Right ventricle myocardium superior (tissue), 1 donor: ENCODE measurements around the gene TAF1D. TPM values are rescaled to one million over a fixed set of nuclear protein-coding genes. Genes with fewer than 3 reads are reported as not detected.

ENCODE experiments used
- ATAC-seq: fragments of 200-7000 bp; cut with Tn5 transposase; one replicate; pipeline ENCODE4 v1.9.1; 2020; ENCODE audit warnings: mild to moderate bottlenecking; ENCODE audit not compliant: poor library complexity
- DNase-seq: peaks from one replicate; pipeline ENCODE4 v3.0.0-alpha.2; 2020
- intact Hi-C: fragments of 100-400 bp; cut with DNase I; formaldehyde crosslinking; loops from one replicate; pipeline ENCODE4 v1.11.2; 2022
- total RNA-seq: library from RNA; stranded (reverse); fragmentation: NEBNext Ultra II Directional; extraction: Animal tissue kit (Norgen Biotek cat#: 25700); gene quantifications from one replicate; pipeline ENCODE4 v1.2.1, GENCODE V29; 2021
- donor health status: DM: no; HTN: yes; CAD: no; lungs with severe emphysema.

TAF1D gene
- total RNA-seq, 1 donor from 2014 or later = 28.2 TPM

DNA sequence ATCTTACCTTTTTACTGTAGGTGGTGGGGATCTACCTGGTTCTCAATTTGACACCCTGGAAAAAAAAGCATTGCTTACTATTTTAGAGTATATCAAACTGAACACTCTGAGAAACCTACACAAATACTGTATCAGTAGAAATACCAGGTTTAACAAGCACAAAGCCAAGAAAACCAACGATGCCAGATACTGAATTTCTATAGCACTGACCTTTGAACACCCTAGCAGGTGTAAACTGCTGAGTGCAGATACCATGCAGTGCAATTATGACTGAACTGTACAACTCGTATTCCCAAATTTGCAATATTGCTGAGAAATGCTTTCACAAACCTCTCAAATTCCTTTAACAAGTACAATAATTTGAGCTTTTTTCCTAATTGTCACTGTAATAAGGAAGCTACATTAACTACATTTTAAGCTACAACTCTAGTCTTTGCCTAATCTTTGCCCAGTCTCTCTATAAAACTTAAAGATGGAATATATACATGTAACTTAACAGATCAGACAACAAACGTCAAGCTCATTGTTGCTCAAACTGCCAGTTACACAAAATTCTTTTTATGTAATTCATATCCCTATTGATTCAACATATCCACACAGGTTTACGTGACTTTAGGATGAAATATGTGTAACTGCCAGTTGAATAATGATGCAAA lies 8.9 kb downstream of the TAF1D start:
- ATAC-seq (no peak), DNase-seq (no peak)
- intact Hi-C loops = loop anchor here (10.0 kb wide), 1 partner anchor 48 kb away; no protein-coding TSS in a partner anchor

DNA sequence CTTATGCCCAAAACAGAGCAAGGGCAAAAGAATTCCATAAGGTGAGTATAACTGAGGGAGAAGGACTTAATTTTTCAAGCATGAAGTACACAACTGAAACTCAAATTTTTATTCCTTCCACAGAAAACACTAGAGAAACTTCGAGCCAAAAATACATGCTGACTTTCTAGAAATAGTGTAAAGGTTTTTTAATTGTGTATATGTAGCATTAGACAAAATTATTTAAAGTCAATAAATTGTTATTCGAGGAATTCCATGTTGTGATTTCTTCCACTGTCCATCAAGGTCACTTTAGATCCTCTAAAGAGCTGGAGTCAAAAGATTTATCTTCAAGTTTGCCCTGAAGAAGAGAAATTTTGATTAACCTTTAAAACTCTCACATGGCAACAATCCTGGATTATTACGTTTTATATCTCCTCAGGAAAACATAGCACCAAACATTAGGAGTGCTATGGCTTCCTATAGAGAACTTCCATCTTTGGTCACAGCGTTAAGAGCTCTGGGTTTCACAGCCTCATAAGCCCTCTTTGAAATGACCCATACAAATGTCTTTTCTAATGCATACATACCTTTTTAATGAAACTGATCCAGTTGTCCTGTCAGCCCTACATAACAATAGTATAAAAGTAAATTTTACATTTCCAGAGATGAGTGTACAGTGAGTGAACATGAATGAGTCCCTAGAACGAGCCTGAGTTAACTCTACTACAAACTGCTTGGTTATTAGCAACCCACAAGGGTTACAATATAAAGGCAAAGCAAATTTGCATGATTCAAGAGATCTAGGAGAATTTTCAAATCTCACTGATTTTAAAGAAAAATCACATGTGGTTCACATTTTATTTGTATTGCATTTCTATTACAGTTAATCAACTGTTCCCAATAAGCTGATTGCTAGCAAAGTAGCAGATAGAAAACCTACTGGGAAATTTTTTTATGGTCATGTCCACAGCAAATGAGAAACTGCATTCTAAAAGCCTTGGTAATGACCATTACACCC lies 10.9 kb downstream of the TAF1D start:
- no peak for ATAC-seq
- no peak for DNase-seq
- intact Hi-C loops = loop anchor here (10.0 kb wide), 1 partner anchor 46 kb away; no protein-coding TSS in a partner anchor

DNA sequence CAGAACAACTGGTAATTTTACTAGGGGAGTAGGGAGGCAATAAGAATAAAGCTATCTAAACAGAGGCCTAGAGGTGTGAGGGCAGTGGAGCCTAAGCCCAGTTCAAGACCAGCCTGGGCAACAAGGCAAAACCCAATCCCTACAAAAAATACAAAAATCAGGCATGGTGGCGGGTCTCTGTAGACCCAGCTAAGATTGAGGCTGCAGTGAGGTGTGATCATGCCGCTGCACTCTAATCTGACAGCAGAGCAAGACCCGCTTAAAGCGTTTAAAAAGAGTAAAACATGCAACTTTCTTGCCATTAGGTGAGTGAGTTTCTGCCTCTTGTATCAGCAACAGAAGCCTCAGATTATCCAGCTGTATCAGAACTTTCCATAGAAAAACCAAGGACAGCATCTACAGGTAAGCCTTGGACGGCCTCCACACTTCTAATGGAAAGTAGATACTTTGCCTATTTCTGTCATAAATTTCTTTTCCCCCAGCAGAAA lies 12.1 kb downstream of the TAF1D start:
- ATAC-seq (peak; percentile 27), DNase-seq (no peak)
- intact Hi-C loops = no loop called here

DNA sequence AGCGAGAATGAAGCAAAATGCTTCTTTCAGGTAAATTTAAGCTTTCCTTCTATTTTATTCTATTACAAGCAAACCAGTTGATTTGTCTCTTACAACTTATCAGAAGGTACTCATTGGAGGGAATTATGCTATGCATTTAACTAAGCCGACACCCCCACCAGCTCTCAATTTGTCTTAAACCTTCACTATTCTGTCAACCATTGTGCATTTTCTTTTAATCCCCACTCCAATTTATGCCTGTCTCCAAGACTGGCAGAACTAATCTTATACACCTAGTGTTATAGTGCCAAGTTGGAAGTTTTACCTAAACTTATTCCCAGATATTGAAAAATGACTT lies 12.5 kb downstream of the TAF1D start:
- intact Hi-C loops = no loop called here
- ATAC-seq = no peak
- DNase-seq = no peak

DNA sequence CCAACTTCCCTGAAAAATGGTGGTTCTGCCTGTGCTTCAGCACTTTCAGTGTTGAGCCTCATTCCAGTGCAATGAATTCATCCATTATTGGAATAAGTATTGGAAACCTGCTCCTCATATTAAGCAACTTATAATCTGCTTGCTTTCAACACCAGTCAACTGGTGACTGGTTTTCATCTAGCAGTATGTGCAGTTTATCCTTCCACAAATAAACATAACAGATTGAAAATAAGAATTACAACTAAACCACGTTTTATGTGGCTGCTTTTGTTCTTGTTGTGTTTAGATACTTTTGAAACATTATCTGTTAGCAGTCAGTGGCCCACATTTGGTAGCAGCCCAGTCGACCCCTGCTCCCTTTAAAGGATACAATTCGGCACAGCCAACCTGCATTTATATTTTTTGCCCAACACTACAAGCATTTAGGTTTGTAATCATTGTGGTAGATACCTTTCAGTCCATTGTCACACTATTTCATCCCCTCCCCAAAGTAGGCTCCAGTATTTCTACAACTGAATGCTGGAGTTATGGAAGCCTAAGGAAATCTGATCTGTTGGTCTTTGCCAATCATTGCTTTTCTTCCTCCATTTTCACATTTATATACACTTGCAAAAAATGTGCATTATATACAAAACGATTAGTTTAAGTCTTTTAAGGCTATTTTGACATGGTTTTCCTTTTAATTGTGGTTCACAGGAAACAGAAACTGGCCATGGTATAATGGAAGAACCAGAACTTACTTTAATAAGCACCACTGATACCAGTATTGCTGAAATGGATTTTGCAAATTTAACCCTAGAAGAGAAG lies 13.1 kb downstream of the TAF1D start:
- no peak for DNase-seq
- intact Hi-C loops = no loop called here
- no peak for ATAC-seq

DNA sequence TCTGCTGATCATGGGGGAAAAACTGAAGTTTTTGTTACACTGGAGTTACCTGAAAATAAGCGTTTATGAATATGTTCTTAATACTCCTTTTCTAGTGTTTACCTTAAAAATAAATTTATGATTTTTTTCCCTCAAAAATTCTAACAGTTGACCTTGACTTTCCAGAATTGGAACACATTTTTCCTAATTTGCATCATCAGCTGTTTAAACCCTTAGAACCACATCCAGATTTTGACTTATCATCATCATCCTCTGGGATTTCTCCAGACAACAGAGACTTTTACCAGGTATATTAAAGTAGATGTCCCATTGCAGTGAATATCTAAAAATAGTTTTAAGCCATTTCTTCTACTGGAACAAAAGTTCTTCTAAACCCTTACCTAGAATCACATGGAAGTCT lies 17.2 kb downstream of the TAF1D start:
- intact Hi-C loops = no loop called here
- no peak for DNase-seq

DNA sequence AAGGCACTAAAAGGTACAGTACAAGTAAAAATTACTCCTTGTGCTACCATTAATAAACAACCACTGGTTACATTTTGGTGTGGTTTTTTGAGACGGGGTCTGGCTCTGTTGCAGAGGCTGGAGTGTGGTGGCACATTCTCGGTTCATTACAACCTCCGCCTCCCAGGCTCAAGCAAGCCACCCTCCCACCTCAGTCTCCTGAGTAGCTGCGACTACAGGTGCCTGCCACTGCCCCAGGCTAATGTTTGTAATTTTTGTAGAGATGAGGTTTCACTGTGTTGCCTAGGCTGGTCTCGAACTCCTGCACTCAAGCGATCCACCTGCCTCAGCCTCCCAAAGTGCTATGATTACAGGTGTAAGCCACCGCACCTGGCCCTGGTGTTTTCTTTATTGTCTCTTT lies 20.8 kb downstream of the TAF1D start:
- ATAC-seq (no peak), DNase-seq (no peak)
- intact Hi-C loops = no loop called here

More for the DNA sequence above, 17.2 kb downstream of the TAF1D start:
- no peak for ATAC-seq

DNA sequence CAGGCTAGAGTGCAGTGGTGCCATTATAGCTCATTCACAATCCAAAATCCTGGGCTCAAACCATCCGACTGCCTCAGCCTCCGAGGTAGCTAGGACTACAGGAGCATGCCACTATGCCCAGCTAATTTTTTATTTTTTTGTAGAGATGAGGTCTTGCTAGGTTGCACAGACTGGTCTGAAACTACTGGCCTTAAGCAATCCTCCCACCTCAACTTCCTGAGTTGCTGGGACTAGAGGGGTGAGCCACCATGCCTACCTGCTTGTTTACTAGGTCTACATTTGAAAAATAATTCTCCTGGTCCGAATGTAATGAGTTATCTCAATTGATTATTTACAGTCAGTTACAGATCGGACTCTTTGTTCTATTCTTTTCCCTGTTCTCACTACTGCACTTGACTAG lies 22.0 kb downstream of the TAF1D start:
- intact Hi-C loops = no loop called here
- DNase-seq = no peak
- ATAC-seq = no peak

DNA sequence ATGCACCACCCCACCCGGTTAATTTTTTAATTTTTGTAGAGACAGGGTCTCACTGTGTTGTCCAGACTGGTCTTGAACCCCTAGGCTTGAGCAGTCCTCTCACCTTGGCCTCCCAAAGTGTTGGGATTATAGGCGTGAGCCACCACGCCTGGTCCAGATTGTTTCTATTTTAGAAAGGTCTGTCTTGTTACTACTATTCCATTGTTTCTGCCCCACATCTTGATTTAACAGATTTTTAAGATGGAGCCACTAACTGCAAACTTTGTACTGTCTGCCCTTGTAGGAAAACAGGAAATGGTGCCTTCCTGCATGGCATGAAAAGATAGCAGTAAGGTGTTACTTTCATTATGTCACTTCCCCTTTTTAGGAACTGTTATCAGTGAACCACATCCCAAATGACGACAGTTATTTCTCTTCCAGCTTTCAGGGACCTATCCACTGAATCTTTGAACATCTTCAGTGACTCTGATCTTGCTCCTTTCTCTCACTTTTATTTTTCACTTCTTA lies 23.2 kb downstream of the TAF1D start:
- ATAC-seq = no peak
- intact Hi-C loops = no loop called here
- DNase-seq = no peak

DNA sequence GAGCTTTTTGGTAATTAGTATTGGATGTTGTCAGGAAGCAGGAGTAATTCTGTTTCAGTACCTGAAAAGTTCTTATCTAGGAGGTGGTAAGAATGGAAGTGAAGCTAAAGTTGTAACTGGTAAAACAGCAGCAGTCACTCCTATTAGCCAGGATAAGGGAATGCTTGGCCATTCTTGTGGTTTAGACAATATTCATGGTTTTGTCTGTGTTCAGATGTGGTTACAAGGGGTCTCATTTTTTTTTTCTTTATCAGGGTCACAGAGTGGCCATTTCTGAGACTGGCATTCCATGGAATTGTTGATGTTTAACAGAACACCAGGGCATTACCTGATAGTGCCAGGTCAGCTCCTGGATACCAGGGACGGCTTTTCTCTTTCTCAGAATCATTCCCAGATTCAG lies 23.8 kb downstream of the TAF1D start:
- ATAC-seq (no peak), DNase-seq (no peak)
- intact Hi-C loops = no loop called here

DNA sequence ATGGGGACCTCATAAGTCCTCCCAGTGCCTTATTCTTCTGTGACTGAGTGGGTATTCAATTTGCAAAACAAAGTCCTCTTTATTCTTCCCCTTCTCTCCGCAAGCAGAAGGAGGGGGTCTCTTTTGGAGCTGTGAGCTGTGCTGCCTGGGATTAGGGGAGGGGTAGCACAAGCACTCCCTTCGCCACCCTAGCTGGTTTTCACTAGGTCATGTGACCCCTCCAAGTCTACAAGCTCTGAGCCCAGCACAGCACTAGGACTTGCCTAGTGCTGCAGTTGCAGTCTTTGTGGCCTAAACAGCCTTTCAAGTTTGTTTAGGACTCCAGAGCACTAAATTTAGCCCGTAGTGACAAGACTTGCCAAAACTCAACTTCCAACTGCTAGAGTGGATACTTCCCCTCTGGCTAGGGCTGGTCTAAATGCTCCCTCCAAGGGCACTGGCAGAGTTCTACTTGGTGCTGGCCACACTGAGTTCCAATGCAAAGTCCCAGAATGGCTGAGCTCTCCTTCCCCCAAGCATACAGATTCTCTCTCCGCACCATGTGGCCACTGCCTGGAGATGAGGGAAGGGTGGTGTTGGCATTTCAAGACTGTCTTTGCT lies 25.4 kb downstream of the TAF1D start:
- DNase-seq (no peak), ATAC-seq (peak; percentile 85)
- intact Hi-C loops = no loop called here

DNA sequence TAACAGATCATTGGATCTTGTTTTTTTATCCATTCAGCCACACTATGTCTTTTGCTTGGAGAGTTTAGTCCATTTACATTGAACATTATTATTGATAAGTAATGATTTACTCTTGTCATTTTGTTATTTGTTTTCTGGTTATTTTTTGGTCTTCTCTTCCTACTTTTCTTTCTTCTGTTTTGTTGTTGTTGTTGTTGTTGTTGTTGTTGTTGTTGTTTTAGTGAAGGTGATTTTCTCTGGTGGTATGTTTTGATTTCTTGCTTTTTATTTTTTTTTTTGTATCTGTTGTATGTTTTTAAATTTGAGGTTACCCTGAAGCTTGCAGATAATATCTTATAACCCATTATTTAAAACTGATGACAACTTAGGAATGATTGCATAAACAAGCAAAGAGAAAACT lies 28.6 kb downstream of the TAF1D start:
- intact Hi-C loops = no loop called here
- no peak for DNase-seq
- ATAC-seq = no peak

DNA sequence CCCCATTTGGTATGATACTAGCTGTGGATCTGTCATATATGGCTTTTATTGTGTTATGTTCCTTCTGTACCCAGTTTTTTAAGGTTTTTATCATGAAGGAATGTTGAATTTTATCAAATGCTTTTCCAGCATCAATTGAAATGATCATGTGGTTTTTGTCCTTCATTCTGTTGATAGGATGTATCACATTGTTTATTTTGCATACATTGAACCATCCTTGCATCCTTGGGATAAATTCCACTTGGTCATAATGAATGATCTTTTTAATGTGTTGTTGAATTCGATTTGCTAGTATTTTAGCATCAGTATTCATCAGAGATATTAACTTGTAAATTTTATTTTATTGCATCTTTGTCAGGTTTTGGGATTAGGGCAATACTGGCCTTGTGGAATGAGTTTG lies 31.1 kb downstream of the TAF1D start:
- intact Hi-C loops = no loop called here
- no peak for DNase-seq
- no peak for ATAC-seq

DNA sequence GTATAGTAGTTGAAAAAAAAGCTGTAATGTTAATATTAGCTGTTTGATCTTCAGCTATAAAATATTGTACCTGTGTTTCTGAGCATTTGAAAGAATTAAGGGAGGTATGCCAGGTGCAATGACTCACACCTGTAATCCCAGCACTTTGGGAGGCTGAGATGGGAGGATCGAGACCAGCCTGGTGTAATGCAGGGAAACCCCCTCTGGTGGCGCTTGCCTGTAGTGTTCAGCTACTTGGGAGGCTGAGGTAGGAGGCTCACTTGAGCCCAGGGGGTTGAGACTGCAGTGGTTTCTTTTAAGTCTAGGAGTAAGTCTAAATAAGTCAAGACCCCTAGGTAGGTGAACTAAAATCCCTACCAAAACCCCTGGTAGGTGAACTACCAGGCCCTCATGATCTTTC lies 37.1 kb downstream of the TAF1D start:
- intact Hi-C loops = no loop called here
- no peak for ATAC-seq
- no peak for DNase-seq

DNA sequence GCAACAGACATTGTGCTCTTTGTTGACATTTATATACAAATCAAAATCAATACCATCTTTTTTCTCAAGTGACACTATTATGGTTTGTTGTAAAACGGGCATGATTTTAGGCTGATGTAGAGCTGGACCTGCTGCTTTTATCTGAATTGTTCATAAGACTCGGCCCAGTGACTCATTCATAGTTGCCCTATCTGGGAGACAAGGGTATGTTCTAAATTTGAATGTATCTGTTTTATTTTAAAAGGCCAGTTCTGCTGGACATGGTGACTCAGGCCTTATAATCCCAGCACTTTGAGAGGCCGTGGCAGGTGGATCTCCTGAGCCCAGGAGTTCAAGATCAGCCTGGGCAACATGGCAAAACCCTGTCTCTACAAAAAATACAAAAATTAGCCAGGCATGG lies 40.5 kb downstream of the TAF1D start:
- intact Hi-C loops = no loop called here
- ATAC-seq = no peak
- DNase-seq = no peak

DNA sequence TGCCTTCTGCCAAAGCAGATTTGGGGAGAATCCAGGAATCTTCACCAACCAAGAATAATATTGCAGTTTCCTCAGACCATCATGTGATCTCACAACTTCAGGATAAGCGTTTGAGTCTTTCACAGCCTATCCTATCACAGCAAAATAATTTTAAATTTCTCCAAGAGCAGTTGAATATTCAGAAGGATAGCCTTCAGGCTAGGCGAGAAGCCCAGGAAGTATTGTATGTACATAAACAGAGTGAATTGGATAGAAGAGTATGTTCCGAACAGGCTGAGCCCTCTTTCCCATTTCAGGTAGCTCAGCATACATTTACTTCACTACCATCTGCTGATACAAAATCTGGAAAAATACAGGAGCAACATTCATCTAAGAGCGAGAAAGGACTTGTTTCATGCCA lies 43.7 kb downstream of the TAF1D start:
- ATAC-seq (no peak), DNase-seq (no peak)
- intact Hi-C loops = no loop called here

DNA sequence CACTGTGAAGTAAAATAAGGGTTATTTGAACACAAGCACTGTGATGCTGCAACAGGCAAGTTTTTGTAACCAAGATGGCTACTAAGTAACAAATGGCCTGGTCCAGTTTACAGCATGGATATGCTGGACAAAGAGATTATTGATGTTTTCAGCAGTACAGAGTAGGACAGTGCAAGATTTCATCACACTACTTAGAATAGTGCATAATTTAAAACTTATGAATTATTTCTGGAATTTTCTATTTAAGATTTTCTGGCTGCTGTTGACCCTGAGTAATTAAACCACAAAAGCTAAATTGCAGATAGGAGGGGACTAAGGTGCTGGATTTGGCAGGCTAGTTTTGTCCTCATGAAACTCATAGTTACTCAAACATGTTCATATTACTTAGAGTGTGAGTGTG lies 46.7 kb downstream of the TAF1D start:
- DNase-seq = no peak
- no peak for ATAC-seq
- intact Hi-C loops = no loop called here

DNA sequence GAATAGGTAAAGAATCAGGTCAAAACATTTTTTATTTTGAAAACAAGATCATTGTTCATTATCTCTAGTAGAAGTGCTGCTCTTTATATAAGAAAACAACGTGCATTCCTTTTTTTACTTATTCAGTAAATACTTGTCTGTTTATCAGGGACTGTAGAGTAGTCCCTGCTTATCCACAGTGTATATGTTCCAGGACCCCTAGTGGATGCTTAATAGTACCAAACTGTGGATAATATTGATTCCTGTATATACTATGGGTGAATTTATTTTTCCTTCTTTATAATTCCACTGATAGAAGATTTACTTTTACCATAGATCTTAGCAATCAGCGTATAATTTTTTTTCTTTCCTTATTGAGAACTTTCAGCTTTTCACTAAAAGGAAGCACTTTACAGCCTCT lies 47.2 kb downstream of the TAF1D start:
- DNase-seq = no peak
- no peak for ATAC-seq
- intact Hi-C loops = no loop called here

DNA sequence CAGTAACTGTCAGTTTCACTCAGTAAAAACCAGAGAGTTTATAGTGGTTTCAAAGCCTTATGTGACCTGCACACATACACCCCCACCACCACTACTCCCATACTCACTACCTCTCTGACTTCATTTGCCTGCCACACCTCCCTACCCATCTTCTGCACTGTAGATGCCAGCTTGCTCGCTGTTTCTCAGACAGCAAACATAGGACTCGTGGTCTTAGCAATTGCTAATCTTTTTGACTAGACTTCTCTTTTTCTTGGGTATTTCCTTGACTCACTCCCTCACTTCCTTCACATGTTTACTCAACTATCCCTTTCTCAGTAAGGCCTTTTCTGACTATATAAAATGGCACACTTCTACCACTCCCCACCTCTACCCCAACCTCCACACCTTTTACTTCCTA lies 52.1 kb downstream of the TAF1D start:
- intact Hi-C loops = loop anchor here (10.0 kb wide), 1 partner anchor 46 kb away; no protein-coding TSS in a partner anchor
- ATAC-seq = no peak
- no peak for DNase-seq
